Hepatic stellate cell (primary cell): ENCODE data around the gene FITM1.

Experiments used
- DNase-seq: peaks from one replicate; pipeline ENCODE4 v3.0.0; 2011; ENCODE audit warnings: low spot score

The FITM1 gene

DNA sequence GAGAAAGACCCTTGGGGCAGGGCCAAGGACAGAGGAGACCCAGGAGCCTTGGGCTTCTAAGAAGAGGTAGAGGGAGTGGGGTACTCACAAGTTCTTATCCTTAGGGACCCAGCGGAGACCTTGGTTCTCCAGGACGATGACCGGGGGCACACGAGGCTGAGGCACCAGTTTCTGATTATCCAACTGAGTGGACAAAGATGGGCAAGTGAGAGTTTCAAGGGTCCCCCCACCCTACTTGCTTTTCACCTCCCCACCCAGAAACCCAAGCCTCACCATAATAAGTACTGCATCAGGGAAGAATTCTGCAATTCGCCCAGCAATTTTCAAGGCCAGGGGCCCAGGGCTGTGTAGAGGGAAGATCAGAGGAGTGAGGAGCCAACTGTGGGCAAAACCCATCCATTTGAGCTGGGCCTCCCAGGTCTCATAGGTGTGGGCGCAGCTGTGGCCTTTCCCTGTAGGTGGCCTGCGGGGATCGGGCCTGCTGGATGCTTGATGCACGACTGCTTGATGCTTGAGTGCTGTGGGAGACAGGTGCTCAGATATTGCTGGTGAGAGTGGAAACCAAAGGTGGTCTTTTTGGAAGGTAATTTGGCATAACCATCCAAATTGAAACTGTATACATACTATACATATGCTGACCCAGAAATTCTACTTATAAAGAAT lies 8.9 kb downstream of the FITM1 start:
- DNase-seq = no peak

DNA sequence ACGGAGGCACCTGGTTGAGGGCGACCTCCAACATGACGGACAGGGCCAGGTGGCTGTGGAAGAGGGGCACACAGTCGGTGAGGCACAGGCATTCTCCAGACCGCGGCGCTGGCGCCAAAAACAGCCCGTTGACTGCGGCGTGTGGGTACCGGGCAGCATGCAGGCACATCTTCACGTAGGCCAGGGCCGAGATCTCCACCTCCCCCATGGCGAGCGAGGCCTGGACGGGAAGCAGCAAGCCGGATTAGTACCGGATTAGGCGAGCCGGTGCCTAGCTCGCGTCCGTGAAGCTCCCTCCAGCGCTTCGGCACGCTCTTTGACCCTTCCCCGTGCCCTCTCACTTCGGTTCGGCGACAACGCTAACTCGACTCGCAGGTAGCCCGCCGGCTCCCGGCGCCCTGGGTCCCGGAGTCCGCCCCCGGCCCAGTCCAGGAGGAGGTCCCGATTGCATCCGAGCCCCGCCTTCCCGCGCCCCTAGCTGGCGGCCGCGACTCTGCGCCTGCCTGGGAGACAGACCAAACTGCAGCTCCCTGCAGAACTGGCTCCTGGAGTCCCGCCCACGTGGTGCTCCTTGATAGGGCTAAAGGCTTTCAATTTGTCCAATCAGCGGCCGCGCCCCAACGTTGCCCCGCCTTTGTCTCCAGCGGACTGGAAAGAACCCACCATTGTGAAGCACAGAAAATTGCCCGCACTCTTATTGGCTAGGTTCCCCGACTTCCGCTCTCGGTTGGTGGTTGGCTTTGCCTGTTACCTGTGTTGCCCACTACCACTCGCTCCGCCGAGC lies 10.8 kb downstream of the FITM1 start, which contains the start of gene EMC9:
Gene EMC9 (minus strand): TSS at position 495 of the 784 bp plus-strand sequence. CDS start 287 bp downstream, at position 208.
- peak; percentile 99 for DNase-seq

DNA sequence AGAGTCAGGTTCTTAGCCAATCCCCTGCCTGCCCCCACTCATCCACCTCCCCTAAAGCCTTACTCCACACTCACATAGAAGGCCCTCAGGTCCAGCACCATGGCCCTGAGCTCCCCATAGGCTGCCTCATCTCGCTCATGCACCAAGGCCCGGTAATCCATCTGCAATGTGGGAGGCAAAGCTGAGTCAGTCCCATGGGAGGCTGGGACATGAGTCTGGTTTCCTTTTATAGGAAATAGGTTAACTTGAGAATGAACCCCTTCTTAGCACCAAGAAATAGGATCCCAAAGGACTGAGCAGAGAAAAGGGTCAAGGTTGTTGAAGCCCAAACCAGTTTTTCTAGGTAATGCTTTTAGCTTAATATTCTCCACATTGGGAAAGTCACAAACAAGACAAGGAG lies 13.1 kb downstream of the FITM1 start:
- peak; percentile 64 for DNase-seq

DNA sequence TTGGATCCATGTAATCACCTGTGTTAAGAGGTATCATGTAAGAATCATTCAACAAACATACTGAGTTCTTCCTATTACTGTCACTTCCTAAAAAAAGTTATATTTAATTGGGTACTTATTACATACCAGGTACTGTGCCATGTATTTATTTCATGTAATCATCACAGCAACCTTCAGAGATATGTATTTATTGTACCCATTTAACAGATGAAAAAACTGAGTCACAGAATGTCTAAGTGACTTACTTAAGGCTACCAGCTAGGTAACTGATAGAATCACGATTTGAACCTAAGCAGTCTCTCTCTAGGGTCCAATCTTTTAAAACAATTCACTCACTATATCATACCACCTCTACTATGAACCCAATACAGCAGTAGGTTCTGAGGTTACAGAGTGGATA lies 14.0 kb downstream of the FITM1 start:
- DNase-seq = no peak

DNA sequence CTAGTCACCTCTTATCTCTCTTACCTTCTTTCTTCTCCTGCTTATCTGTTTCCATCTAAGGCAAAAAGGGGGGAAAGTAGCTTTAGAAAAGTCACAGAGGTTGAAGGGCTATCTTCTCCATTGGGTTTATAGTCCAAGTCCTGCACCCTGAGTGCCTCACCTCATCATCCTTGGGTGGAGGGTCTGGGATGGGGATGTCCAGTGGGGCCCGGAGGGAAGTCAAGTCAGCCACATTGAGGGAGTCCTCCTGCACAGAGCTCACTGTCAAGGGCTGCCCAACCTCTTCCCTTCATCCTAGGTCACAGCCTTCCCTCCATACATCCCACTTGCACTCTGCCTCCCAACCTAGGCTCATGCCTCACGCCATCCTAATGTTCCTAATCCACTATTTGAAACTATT lies 14.8 kb downstream of the FITM1 start:
- DNase-seq = no peak

DNA sequence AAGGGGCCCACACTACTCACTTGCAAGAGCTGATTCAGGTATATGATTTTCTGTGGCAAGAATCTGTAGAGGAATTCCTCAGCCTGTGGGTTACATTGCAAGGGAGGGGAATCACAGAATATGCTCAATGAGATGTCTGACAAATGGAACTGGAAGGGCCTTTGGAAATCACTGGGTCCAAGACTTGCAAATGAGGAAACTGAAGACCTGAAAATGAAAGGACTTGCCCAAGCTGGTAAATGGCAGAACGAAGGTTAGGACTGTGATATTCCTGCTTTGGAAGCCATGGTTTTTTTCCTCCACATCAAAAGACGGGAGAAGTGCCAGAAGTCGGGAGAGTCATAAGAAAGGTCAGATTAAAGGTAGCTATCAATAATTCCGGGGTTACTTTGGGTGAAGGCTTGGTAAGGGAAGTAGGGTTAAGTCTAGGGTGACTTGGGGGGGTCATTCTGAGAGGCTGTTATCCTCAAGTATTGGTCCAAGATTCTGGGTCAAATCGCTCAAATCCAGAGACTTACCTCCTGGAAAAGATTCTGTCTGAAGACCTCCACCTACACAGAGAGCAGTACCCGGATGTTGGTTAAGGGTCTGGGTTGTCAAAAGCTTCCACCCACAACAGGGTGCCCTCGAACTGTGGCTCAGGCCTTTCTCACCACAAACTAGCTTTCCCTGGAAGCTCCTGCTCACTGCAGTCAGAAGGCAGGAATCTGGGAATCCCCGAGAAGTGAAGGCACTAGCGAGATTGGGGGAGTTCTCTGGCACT lies 15.4 kb downstream of the FITM1 start:
- DNase-seq = peak; percentile 61

DNA sequence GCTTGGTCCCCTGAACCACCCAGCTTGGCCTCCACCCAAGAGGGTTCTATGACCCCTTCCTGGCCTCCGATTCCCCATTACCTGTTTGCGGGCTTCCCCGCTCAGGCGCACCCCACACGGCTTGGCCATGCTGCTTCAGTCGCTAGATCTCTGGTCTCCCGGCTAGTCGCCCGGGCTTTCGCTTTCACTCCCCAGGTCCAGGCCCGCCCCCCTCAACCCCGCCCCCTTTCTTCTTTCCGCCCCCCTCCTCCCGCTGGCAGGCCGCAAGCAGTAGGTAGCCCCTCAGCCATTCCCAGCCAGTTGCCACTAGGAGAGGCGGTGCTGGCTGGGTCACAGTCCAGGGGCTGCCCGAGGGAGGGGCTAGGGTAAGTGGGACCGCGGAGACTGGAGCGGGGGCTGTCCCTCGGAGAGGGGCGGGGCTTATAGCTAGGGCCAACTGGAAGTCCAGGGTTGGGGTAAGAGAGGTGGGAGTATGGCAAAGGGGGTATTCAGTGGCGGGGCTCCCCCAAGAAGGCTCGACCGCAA lies 16.1 kb downstream of the FITM1 start, which contains the start of gene PSME2:
Gene PSME2 (minus strand): TSS at position 158 of the 525 bp plus-strand sequence. CDS start 29 bp downstream, at position 129.
- peak; percentile 98 for DNase-seq

DNA sequence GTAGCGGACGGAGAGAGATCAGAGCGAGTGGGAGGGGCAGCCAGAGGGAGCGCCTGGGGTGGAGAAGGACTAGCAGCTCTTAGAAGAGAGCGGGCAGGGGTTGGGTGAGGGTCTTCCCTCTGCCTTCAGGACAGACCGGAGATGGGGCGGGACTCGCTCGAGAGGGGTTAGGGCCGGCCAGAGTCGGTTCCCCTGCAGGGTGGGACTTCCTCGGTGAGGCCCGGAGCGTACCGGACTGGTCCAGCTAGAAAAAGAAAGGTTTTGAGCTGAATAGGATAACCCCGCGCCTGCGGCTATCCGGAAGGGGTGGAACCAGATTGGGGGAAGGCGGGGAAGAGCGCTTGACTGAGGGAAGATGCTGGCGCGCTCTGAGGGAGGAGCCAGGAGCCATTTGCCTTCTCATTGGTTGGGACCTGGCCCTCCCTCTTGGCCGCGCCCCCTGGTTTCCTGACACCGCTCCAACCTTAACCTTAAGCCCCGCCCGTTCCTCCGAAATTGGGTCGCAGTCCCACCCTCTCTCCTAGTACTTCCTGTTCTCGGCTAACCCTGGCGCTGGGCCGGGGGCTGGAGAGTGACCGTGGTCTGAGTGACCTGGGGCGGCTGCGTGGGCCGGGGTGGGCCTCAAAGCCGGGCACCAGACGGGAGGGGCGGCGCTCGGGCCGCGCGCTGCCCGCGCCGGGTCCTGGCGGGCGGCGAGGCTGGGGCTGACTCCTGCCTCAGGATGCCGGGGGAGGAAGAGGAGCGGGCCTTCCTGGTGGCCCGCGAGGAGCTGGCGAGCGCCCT lies 16.7 kb downstream of the FITM1 start, which contains the start of gene RNF31:
Gene RNF31 (plus strand): TSS at position 521 of the 783 bp plus-strand sequence. CDS start 201 bp downstream, at position 722.
- peak; percentile 97 for DNase-seq

DNA sequence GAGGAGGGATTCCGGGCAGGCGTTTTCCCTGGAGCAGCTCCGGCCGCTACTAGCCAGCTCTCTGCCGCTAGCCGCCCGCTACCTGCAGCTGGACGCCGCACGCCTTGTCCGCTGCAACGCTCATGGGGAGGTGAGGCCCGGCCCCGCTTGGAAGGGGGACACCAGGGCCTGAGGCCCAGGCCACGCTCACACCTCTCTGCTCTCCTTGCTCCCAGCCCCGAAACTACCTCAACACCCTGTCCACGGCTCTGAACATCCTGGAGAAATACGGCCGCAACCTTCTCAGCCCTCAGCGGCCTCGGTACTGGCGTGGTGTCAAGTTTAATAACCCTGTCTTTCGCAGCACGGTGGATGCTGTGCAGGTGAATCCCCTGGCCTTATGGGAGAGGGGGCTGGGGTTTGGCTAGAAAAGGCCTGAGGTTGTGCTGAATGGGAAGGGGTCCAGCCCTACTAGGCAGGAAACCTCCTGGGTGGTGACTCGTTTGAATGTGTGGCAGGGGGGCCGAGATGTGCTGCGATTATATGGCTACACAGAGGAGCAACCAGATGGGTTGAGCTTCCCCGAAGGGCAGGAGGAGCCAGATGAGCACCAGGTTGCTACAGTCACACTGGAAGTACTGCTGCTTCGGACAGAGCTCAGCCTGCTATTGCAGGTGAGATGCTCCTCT lies 17.4 kb downstream of the FITM1 start:
- no peak for DNase-seq

DNA sequence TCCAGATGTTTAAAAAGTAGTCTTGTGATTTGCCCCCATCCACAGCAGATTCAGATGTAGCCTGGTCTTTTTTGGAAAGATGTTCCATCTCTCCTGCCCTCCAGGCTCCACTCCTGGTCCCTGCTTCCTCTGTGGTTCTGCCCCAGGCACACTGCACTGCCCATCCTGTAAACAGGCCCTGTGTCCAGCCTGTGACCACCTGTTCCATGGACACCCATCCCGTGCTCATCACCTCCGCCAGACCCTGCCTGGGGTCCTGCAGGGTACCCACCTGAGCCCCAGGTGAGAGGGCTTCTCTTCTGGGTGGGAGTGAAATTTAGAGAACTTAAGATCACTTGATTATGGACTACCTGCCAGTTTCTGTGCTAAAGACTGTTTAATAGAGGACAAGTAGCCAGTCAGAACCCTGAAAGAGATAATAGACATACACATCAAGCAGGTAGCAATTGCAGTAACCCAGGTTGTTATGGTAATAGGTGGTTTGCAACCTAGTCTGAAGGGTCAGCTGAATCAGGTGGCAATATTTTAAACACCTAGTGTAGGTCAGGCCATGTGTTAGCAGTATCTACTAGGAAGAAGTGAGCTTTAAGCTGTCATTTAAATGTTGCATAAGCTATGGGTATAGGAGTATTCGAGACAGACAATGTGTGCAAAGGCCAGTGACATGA lies 19.0 kb downstream of the FITM1 start:
- no peak for DNase-seq

DNA sequence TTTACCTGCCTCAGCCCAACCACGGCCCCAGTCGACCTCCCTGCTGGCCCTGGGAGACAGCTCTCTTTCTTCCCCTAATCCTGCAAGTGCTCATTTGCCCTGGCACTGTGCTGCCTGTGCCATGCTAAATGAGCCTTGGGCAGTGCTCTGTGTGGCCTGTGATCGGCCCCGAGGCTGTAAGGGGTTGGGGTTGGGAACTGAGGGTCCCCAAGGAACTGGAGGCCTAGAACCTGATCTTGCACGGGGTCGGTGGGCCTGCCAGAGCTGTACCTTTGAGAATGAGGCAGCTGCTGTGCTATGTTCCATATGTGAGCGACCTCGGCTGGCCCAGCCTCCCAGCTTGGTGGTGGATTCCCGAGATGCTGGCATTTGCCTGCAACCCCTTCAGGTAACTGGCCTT lies 19.6 kb downstream of the FITM1 start:
- DNase-seq = no peak

DNA sequence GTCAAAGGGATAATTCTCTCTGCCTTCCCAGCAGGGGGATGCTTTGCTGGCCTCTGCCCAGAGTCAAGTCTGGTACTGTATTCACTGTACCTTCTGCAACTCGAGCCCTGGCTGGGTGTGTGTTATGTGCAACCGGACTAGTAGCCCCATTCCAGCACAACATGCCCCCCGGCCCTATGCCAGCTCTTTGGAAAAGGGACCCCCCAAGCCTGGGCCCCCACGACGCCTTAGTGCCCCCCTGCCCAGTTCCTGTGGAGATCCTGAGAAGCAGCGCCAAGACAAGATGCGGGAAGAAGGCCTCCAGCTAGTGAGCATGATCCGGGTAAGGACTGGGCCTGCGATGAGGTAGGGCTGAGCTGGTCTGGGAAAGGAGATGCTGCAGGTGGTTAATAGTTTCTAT lies 20.1 kb downstream of the FITM1 start:
- DNase-seq = no peak

DNA sequence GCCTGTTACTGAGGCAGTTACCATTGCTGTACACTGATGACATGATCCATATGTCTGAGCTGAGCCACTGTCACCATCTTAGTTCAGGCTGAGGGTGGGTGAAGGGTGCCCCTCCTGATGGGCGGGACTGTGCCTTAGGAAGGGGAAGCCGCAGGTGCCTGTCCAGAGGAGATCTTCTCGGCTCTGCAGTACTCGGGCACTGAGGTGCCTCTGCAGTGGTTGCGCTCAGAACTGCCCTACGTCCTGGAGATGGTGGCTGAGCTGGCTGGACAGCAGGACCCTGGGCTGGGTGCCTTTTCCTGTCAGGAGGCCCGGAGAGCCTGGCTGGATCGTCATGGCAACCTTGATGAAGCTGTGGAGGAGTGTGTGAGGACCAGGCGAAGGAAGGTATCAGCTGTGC lies 20.5 kb downstream of the FITM1 start:
- no peak for DNase-seq

DNA sequence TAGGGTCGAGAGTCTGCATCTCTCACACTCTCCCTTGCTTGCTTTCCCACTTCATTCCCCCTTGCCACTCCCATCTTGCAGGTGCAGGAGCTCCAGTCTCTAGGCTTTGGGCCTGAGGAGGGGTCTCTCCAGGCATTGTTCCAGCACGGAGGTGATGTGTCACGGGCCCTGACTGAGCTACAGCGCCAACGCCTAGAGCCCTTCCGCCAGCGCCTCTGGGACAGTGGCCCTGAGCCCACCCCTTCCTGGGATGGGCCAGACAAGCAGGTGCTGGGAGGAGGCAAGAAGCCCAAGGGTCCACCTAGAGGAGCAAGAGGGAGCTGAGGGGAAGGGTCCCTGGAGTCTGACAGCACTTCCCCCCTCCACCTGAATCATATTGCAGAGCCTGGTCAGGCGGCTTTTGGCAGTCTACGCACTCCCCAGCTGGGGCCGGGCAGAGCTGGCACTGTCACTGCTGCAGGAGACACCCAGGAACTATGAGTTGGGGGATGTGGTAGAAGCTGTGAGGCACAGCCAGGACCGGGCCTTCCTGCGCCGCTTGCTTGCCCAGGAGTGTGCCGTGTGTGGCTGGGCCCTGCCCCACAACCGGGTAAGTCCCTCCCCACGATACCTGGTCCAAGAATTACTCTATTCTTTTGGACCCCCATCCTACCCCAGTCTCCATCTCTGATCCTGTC lies 21.1 kb downstream of the FITM1 start:
- no peak for DNase-seq

DNA sequence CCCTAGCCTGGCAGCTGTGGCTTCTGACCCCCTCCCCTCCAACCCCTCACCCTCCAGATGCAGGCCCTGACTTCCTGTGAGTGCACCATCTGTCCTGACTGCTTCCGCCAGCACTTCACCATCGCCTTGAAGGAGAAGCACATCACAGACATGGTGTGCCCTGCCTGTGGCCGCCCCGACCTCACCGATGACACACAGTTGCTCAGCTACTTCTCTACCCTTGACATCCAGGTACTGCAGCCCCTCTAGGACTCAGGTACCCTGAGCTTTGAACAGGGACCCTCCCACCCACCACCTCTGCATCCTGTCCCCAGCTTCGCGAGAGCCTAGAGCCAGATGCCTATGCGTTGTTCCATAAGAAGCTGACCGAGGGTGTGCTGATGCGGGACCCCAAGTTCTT lies 24.6 kb downstream of the FITM1 start:
- DNase-seq = no peak

DNA sequence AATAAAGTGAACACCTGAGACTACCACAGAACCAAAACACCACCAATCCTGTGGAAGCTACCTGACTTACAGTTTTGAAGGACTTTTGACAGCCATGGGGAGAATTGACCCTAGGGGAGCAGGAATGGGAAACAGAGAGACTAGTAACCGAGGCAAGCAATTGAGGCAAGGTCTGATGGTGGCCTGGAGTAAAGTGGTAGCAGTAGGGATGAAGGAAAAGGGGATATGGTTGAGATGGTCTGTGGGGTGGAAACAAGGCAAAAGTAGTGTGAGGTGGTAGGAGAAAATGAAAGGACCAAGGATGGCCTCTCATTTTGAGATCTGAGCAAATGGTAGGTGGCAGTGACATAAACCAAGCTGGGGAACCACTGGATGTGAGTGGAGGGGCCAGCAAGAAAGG lies 26.4 kb downstream of the FITM1 start:
- no peak for DNase-seq

DNA sequence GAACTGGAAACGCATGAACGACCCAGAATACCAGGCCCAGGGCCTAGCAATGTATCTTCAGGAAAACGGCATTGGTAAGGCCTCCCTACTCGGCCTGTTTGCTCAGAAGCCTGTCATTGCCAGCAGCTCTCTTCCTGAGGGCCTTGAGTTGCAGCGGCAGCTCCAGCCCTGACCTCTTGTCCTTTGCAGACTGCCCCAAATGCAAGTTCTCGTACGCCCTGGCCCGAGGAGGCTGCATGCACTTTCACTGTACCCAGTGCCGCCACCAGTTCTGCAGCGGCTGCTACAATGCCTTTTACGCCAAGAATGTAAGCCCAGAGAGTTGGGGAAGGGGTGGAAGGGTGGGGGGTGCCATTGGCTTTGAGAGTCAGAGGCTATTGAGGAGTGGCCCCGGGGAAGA lies 26.9 kb downstream of the FITM1 start:
- DNase-seq = no peak

DNA sequence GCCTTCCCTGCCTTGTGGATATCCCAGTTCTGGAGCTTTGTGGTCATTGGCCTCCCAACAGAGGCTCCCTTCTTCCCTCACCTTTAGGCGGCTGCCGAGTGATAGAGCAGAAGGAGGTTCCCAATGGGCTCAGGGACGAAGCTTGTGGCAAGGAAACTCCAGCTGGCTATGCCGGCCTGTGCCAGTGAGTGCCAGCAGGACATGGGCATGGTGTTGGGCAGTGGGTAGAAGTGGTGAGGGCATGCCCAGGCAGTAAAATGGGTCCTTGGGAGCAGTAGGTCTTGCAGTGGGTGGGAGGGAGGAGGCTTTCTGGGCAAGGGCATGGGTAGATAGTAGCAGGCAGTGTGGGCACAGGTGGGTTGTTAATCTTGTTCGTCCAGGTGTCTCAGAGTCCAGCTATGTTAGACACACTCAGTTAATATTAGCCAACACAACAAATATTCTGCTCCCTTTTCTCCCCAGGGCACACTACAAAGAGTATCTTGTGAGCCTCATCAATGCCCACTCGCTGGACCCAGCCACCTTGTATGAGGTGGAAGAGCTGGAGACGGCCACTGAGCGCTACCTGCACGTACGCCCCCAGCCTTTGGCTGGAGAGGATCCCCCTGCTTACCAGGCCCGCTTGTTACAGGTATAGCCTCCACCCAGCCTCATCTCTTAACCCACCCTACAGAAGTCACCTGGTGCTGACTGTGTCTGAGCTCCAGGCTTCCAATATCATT lies 29.5 kb downstream of the FITM1 start:
- no peak for DNase-seq

DNA sequence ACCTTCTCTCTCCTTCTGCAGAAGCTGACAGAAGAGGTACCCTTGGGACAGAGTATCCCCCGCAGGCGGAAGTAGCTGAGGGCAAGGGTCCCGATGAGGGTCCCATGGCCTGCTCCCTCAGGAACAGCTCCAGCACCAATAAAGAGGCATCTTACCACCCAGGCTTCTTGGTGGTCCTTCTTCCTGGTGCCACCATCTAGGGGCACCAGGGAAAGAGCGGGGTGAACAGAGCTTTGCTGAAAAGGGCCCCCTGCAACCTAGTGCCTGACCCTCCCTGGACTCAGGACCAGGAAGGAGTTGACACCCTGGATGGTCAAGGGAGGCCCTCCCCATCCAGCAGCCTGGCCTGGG lies 30.0 kb downstream of the FITM1 start:
- no peak for DNase-seq
